ENCODE data around the gene TGFBR3. TPM values are rescaled to one million over a fixed set of nuclear protein-coding genes. Genes with fewer than 3 reads are reported as not detected.

The TGFBR3 gene
- total and polyA plus RNA-seq, 2 of the 13 experiments (the other 11 are each of a cell fraction or from before 2014, with no cell fraction given): 76.5 to 195 TPM

- TF ChIP-seq PAXIP1 (CRISPR knock-in tag; conservative IDR thresholded peaks at IDR 0.05): peak; percentile 39; the same call in 1 of the 2 replicates
- TF ChIP-seq ZNF335 (CRISPR knock-in tag; IDR thresholded peaks at IDR 0.05): no peak
- no peak for TF ChIP-seq REPIN1 (CRISPR knock-in tag; IDR thresholded peaks at IDR 0.05; ENCODE audit: borderline replicate concordance, low read depth)
- no peak for TF ChIP-seq CEBPZ (IDR thresholded peaks at IDR 0.05; ENCODE audit: low read length)
- no peak for TF ChIP-seq MNT (IDR thresholded peaks at IDR 0.05)
- TF ChIP-seq EED (CRISPR knock-in tag; IDR thresholded peaks at IDR 0.05): no peak
- no peak for TF ChIP-seq DMAP1 (CRISPR knock-in tag; IDR thresholded peaks at IDR 0.05)
- TF ChIP-seq SRSF1 (optimal IDR thresholded peaks at IDR 0.05; ENCODE audit: low read depth, low read length): no peak
- no peak for TF ChIP-seq ATRX (CRISPR knock-in tag; IDR thresholded peaks at IDR 0.05; ENCODE audit: borderline replicate concordance)
- no peak for TF ChIP-seq RAD21 (CRISPR knock-in tag; IDR thresholded peaks at IDR 0.05)
- no peak for TF ChIP-seq ZFP91 (CRISPR knock-in tag; IDR thresholded peaks at IDR 0.05; ENCODE audit: borderline replicate concordance)
- no peak for TF ChIP-seq RNF2 (conservative IDR thresholded peaks at IDR 0.05; ENCODE audit: low read depth)
- no peak for TF ChIP-seq KMT2B (CRISPR knock-in tag; IDR thresholded peaks at IDR 0.05)
- TF ChIP-seq NR2F2 (IDR thresholded peaks at IDR 0.05; ENCODE audit: borderline replicate concordance, low read depth): no peak
- TF ChIP-seq ZNF503 (CRISPR knock-in tag; IDR thresholded peaks at IDR 0.05): no peak
- TF ChIP-seq POLR2AphosphoS2 (IDR thresholded peaks at IDR 0.05; ENCODE audit: low read depth, low read length): no peak
Measured at GRCh38 chr1:91835087-91835521, 50.8 kb downstream of the TGFBR3 start (continued).
